SK-N-SH treated with all-trans-retinoic acid at 6 μM for 48 hours (cell line): ENCODE results near the gene FAM199X.

ENCODE experiments used
- ATAC-seq: fragments of 200-7000 bp; cut with Tn5 transposase; 3 replicates; pipeline ENCODE4 v1.9.1; 2020; ENCODE audit warnings: mild to moderate bottlenecking, moderate library complexity
- ARNTL ChIP-seq: fragments of 450-650 bp; formaldehyde crosslinking; IDR thresholded peaks from 2 replicates; pipeline ENCODE4 v1.5.0; 2020; ENCODE audit warnings: low read depth, mild to moderate bottlenecking, moderate library complexity, borderline replicate concordance
- BACH2 ChIP-seq: fragments of 250-450 bp; sonication (Bioruptor Pico); IDR thresholded peaks from 2 replicates; pipeline ENCODE4 v1.9.0; 2021; ENCODE audit warnings: mild to moderate bottlenecking, borderline replicate concordance
- CREB5 ChIP-seq: fragments of 250-450 bp; sonication (Bioruptor Pico); IDR thresholded peaks from 2 replicates; pipeline ENCODE4 v1.5.1; 2020; ENCODE audit warnings: low read depth, mild to moderate bottlenecking, moderate library complexity
- CSRNP3 ChIP-seq: fragments of 250-450 bp; sonication (Bioruptor Pico); IDR thresholded peaks from 2 replicates; pipeline ENCODE4 v1.5.1; 2021; ENCODE audit warnings: mild to moderate bottlenecking, moderate library complexity
- GLIS3 ChIP-seq: fragments of 250-450 bp; sonication (Bioruptor Pico); IDR thresholded peaks from 2 replicates; pipeline ENCODE4 v1.5.0; 2020; ENCODE audit warnings: mild to moderate bottlenecking, moderate library complexity
- ISL1 ChIP-seq: fragments of 250-450 bp; sonication (Bioruptor Pico); IDR thresholded peaks from 2 replicates; pipeline ENCODE4 v2.1.2; 2022; ENCODE audit warnings: mild to moderate bottlenecking, moderate library complexity
- OSR1 ChIP-seq: fragments of 250-450 bp; sonication (Bioruptor Pico); IDR thresholded peaks from 2 replicates; pipeline ENCODE4 v1.8.0; 2022; ENCODE audit warnings: moderate library complexity, mild to moderate bottlenecking, inconsistent platforms
- PATZ1 ChIP-seq: fragments of 250-450 bp; sonication (Bioruptor Pico); IDR thresholded peaks from 2 replicates; pipeline ENCODE4 v1.8.0; 2020; ENCODE audit warnings: mild to moderate bottlenecking, moderate library complexity, borderline replicate concordance
- POU6F1 ChIP-seq: fragments of 250-450 bp; sonication (Bioruptor Pico); IDR thresholded peaks from 2 replicates; pipeline ENCODE4 v1.8.0; 2021; ENCODE audit warnings: low read depth, mild to moderate bottlenecking, moderate library complexity, borderline replicate concordance
- TCF4 ChIP-seq: fragments of 250-450 bp; sonication (Bioruptor Pico); IDR thresholded peaks from 2 replicates; pipeline ENCODE4 v1.8.0; 2021; ENCODE audit warnings: mild to moderate bottlenecking, moderate library complexity, borderline replicate concordance
- TOX ChIP-seq: fragments of 250-450 bp; sonication (Bioruptor Pico); IDR thresholded peaks from 2 replicates; pipeline ENCODE4 v1.8.0; 2021; ENCODE audit warnings: mild to moderate bottlenecking, moderate library complexity, borderline replicate concordance
- TSHZ2 ChIP-seq: fragments of 250-450 bp; sonication (Bioruptor Pico); IDR thresholded peaks from 2 replicates; pipeline ENCODE4 v1.5.0; 2020; ENCODE audit warnings: mild to moderate bottlenecking, moderate library complexity
- ZC3H10 ChIP-seq: fragments of 250-450 bp; sonication (Bioruptor Pico); IDR thresholded peaks from 2 replicates; pipeline ENCODE4 v1.5.1; 2021; ENCODE audit warnings: mild to moderate bottlenecking, moderate library complexity
- ZFP3 ChIP-seq: fragments of 250-450 bp; sonication (Bioruptor Pico); IDR thresholded peaks from 2 replicates; pipeline ENCODE4 v1.5.0; 2020; ENCODE audit warnings: mild to moderate bottlenecking, moderate library complexity
- ZFP30 ChIP-seq: fragments of 450-650 bp; formaldehyde crosslinking; IDR thresholded peaks from 2 replicates; pipeline ENCODE4 v1.5.0; 2022; ENCODE audit warnings: mild to moderate bottlenecking, moderate library complexity
- ZNF565 ChIP-seq: fragments of 450-650 bp; formaldehyde crosslinking; conservative IDR thresholded peaks from 2 replicates; pipeline ENCODE4 v1.5.0; 2020; ENCODE audit warnings: low read depth, mild to moderate bottlenecking, moderate library complexity
- ZNF70 ChIP-seq: fragments of 450-650 bp; formaldehyde crosslinking; IDR thresholded peaks from 2 replicates; pipeline ENCODE4 v1.5.0; 2020; ENCODE audit warnings: mild to moderate bottlenecking, moderate library complexity

FAM199X gene

GRCh38 chrX:104122829-104123228, 43.4 kb upstream of the FAM199X start (continued):
- no peak for TF ChIP-seq TOX (CRISPR knock-in tag)
- TF ChIP-seq ARNTL, result no peak
- no peak for TF ChIP-seq ZFP30 (CRISPR knock-in tag)
- TF ChIP-seq OSR1 (CRISPR knock-in tag), result no peak
- no peak for TF ChIP-seq BACH2 (CRISPR knock-in tag)

GRCh38 chrX:104126856-104127255, 39.4 kb upstream of the FAM199X start:
- TF ChIP-seq TSHZ2, result no peak
- no peak for TF ChIP-seq ZFP3 (CRISPR knock-in tag)
- no peak for TF ChIP-seq ZC3H10 (CRISPR knock-in tag)
- TF ChIP-seq TCF4 (CRISPR knock-in tag), result no peak
- no peak for TF ChIP-seq CREB5 (CRISPR knock-in tag)
- ATAC-seq, result no peak

GRCh38 chrX:104130808-104131207, 35.4 kb upstream of the FAM199X start:
- TF ChIP-seq ZNF565 (CRISPR knock-in tag), result no peak
- no peak for TF ChIP-seq ZNF70 (CRISPR knock-in tag)
- no peak for TF ChIP-seq TSHZ2
- TF ChIP-seq POU6F1 (CRISPR knock-in tag), result no peak
- TF ChIP-seq ZFP30 (CRISPR knock-in tag), result no peak
- TF ChIP-seq CSRNP3 (CRISPR knock-in tag), result no peak
- no peak for TF ChIP-seq GLIS3
- no peak for TF ChIP-seq PATZ1 (CRISPR knock-in tag)
- TF ChIP-seq ZFP3 (CRISPR knock-in tag), result no peak
- TF ChIP-seq CREB5 (CRISPR knock-in tag), result no peak
- TF ChIP-seq ISL1 (CRISPR knock-in tag), result no peak
- no peak for TF ChIP-seq TCF4 (CRISPR knock-in tag)
- no peak for TF ChIP-seq OSR1 (CRISPR knock-in tag)
- no peak for ATAC-seq
